ENCODE results near the gene ADCY2. TPM values are rescaled to one million over a fixed set of nuclear protein-coding genes. Genes with fewer than 3 reads are reported as not detected.

ADCY2 gene
- total RNA-seq, 1 donor from 2014 or later: 0.95 TPM

DNA sequence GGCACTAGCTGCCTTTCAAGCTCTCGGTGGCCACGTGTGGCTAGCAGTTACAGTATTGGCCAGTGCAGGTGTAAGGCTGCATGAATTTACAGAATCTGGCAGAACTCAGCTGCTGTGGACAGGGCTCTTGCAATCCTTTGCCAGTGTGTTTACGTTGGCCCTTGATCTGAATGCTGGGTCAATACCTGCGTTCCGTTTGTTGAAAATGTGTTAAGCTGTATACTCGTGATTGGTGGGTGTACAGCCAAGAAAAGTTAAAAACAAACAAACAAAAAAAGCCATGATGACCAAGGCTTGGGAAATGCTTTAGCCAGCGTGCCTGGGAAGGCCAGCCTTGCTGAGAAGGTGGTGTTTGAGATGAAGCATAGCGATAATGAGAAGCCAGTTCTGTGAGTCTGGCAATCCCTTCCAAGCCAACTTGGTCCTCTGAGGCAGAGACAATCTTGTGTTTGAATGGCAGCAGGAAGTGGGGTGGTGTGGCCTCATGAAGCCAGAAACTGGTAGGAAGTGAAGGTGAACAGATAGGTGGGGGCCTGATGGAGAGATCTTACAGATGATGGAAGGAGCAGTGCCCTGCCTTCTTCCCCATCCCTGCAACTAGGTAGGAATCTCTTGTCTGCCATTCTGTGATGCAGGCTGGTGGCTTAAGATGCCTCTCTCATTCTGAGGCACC, 455.8 kb downstream of the ADCY2 start:
- peaks cover 6% of the 10 kb centered on the region for H3K27me3 Mint-ChIP-seq (ENCODE audit: low read depth)
- no peaks in the 10 kb centered on the region for H3K9me3 Mint-ChIP-seq (ENCODE audit: low read depth)
- H3K27ac Mint-ChIP-seq (ENCODE audit: unreplicated experiment): no peak overlapping the region
- DNase-seq (ENCODE audit: low spot score): no peak
- H3K4me3 Mint-ChIP-seq (ENCODE audit: unreplicated experiment): no peak overlapping the region
- TF ChIP-seq, protein P1, sequence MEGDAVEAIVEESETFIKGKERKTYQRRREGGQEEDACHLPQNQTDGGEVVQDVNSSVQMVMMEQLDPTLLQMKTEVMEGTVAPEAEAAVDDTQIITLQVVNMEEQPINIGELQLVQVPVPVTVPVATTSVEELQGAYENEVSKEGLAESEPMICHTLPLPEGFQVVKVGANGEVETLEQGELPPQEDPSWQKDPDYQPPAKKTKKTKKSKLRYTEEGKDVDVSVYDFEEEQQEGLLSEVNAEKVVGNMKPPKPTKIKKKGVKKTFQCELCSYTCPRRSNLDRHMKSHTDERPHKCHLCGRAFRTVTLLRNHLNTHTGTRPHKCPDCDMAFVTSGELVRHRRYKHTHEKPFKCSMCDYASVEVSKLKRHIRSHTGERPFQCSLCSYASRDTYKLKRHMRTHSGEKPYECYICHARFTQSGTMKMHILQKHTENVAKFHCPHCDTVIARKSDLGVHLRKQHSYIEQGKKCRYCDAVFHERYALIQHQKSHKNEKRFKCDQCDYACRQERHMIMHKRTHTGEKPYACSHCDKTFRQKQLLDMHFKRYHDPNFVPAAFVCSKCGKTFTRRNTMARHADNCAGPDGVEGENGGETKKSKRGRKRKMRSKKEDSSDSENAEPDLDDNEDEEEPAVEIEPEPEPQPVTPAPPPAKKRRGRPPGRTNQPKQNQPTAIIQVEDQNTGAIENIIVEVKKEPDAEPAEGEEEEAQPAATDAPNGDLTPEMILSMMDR (IDR thresholded peaks at IDR 0.05): no peak
- no peaks in the 10 kb centered on the region for H3K36me3 Mint-ChIP-seq (ENCODE audit: low read depth)
- H3K4me1 Mint-ChIP-seq (ENCODE audit: low read depth): peaks cover 11% of the 10 kb centered on the region

GRCh38 chr5:7852542-7852941, 456.6 kb downstream of the ADCY2 start:
- Mint-ChIP-seq H3K27me3 (ENCODE audit: low read depth) (peaks cover 6% of the 10 kb centered on the region), H3K4me3 (ENCODE audit: unreplicated experiment) (no peak overlapping the region), H3K27ac (ENCODE audit: unreplicated experiment) (no peak overlapping the region), H3K4me1 (ENCODE audit: low read depth) (peaks cover 11% of the 10 kb centered on the region), H3K9me3 (ENCODE audit: low read depth) (no peaks in the 10 kb centered on the region), H3K36me3 (ENCODE audit: low read depth) (no peaks in the 10 kb centered on the region)
- DNase-seq (ENCODE audit: low spot score): no peak
- TF ChIP-seq, protein P1 (IDR thresholded peaks at IDR 0.05): no peak

GRCh38 chr5:7852988-7853387, 457.1 kb downstream of the ADCY2 start:
- TF ChIP-seq, protein P1 (IDR thresholded peaks at IDR 0.05): no peak

GRCh38 chr5:7855611-7856010, 459.7 kb downstream of the ADCY2 start:
- no peak for DNase-seq (ENCODE audit: low spot score)
- peaks cover 12% of the 10 kb centered on the region for H3K4me1 Mint-ChIP-seq (ENCODE audit: low read depth)
- no peak overlapping the region for H3K27ac Mint-ChIP-seq (ENCODE audit: unreplicated experiment)
- no peaks in the 10 kb centered on the region for H3K9me3 Mint-ChIP-seq (ENCODE audit: low read depth)
- TF ChIP-seq, protein P1 (IDR thresholded peaks at IDR 0.05): no peak
- no peak overlapping the region for H3K4me3 Mint-ChIP-seq (ENCODE audit: unreplicated experiment)
- H3K36me3 Mint-ChIP-seq (ENCODE audit: low read depth): peaks cover 6% of the 10 kb centered on the region
- H3K27me3 Mint-ChIP-seq (ENCODE audit: low read depth): no peaks in the 10 kb centered on the region

More at GRCh38 chr5:7852988-7853387, 457.1 kb downstream of the ADCY2 start:
- DNase-seq (ENCODE audit: low spot score): no peak
- H3K27ac Mint-ChIP-seq (ENCODE audit: unreplicated experiment): no peak overlapping the region
- H3K4me1 Mint-ChIP-seq (ENCODE audit: low read depth): peaks cover 11% of the 10 kb centered on the region
- no peaks in the 10 kb centered on the region for H3K9me3 Mint-ChIP-seq (ENCODE audit: low read depth)
- H3K36me3 Mint-ChIP-seq (ENCODE audit: low read depth): no peaks in the 10 kb centered on the region
- H3K27me3 Mint-ChIP-seq (ENCODE audit: low read depth): peaks cover 6% of the 10 kb centered on the region
- H3K4me3 Mint-ChIP-seq (ENCODE audit: unreplicated experiment): no peak overlapping the region

DNA sequence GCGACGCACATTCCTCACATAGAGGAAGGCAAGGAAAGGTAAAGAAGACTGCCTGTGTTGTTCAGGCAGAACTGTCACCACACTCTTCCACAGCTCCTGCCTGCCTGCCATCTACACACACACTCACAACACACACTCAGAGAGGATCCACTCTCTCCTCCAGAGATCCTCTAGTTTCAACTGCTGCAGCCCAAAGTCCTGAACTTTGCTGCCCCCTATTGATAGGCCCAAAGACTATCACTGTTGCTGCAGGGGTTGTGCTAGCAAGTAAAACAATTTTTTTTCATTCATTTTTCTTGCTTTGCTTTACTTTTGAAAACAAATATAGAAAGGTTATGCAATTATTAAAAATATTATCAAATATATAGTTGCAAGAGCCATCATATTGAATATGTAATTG, 460.9 kb downstream of the ADCY2 start:
- peaks cover 9% of the 10 kb centered on the region for H3K4me1 Mint-ChIP-seq (ENCODE audit: low read depth)
- no peak overlapping the region for H3K4me3 Mint-ChIP-seq (ENCODE audit: unreplicated experiment)
- no peaks in the 10 kb centered on the region for H3K27me3 Mint-ChIP-seq (ENCODE audit: low read depth)
- TF ChIP-seq, protein P1 (IDR thresholded peaks at IDR 0.05): peak; percentile 77
- H3K27ac Mint-ChIP-seq (ENCODE audit: unreplicated experiment): no peak overlapping the region
- DNase-seq (ENCODE audit: low spot score): no peak
- peaks cover 11% of the 10 kb centered on the region for H3K36me3 Mint-ChIP-seq (ENCODE audit: low read depth)
- no peaks in the 10 kb centered on the region for H3K9me3 Mint-ChIP-seq (ENCODE audit: low read depth)

Data from chondrocyte (in vitro differentiated cells).